PC-3 (cell line): ENCODE measurements around the gene CCDC179. TPM values are rescaled to one million over a fixed set of nuclear protein-coding genes. Genes with fewer than 3 reads are reported as not detected.

Experiments
- ATAC-seq: fragments of 200-7000 bp; cut with Tn5 transposase; 2 replicates; pipeline ENCODE4 v1.9.1; 2020; ENCODE audit warnings: mild to moderate bottlenecking, moderate library complexity
- BruUV-seq: library from RNA; stranded (reverse); fragments of 400-500 nt; replicated peaks from 2 replicates; lab custom pipeline; 2021; lab: Mats Ljungman, UMichigan
- CTCF ChIA-PET: fragments of 300-600 bp; sonication (Branson Sonifier 250); formaldehyde crosslinking; loops from one replicate; lab custom pipeline; 2022; ENCODE audit warnings: antibody characterized with exemption; lab: Charles Lee
- POLR2A ChIA-PET: fragments of 300-600 bp; sonication (Branson Sonifier 250); formaldehyde crosslinking; loops from one replicate; lab custom pipeline; 2022; ENCODE audit warnings: antibody characterized with exemption; ENCODE audit not compliant: unreplicated experiment; lab: Charles Lee
- DNase-seq: peaks from one replicate; pipeline ENCODE4 v3.0.0-alpha.2; 2015
- H2AFZ ChIP-seq: fragments of 300-600 bp; sonication (generic); 2 replicates; pipeline ENCODE4 v1.6.0; 2016; ENCODE audit warnings: antibody characterized with exemption, low read length
- H3F3A ChIP-seq: fragments of 300-600 bp; sonication (generic); one replicate; pipeline ENCODE4 v1.6.0; 2017; ENCODE audit warnings: antibody characterized with exemption, low read length, control low read depth, mild to moderate bottlenecking; ENCODE audit not compliant: unreplicated experiment
- H3K27ac ChIP-seq: fragments of 300-600 bp; sonication (generic); 2 replicates; pipeline ENCODE4 v1.5.1; 2016; ENCODE audit warnings: mild to moderate bottlenecking, low read length
- H3K27me3 ChIP-seq: fragments of 300-600 bp; sonication (generic); 2 replicates; pipeline ENCODE4 v1.6.1; 2016; ENCODE audit warnings: low read length, mixed read lengths
- H3K36me3 ChIP-seq: fragments of 300-600 bp; sonication (generic); 2 replicates; pipeline ENCODE4 v1.6.1; 2016; ENCODE audit warnings: low read depth, mixed run types, low read length, mixed read lengths
- H3K4me1 ChIP-seq: fragments of 300-600 bp; sonication (generic); 2 replicates; pipeline ENCODE4 v1.5.1; 2016; ENCODE audit warnings: low read length; ENCODE audit not compliant: insufficient read depth
- H3K4me2 ChIP-seq: fragments of 300-600 bp; sonication (generic); 2 replicates; pipeline ENCODE4 v1.6.0; 2016; ENCODE audit warnings: low read length
- H3K4me3 ChIP-seq: fragments of 300-600 bp; sonication (generic); 2 replicates; pipeline ENCODE4 v1.5.1; 2016; ENCODE audit warnings: mild to moderate bottlenecking, low read length, mixed read lengths
- H3K79me2 ChIP-seq: fragments of 300-600 bp; sonication (generic); 2 replicates; pipeline ENCODE4 v1.6.1; 2017; ENCODE audit warnings: low read length, mixed read lengths
- H3K9ac ChIP-seq: fragments of 300-600 bp; sonication (generic); 2 replicates; pipeline ENCODE4 v1.6.0; 2016; ENCODE audit warnings: mild to moderate bottlenecking, low read length
- H3K9me2 ChIP-seq: fragments of 300-600 bp; sonication (generic); replicated peaks from 2 replicates; pipeline ENCODE4 v1.6.1; 2016; ENCODE audit warnings: mixed run types, low read length, mixed read lengths
- H3K9me3 ChIP-seq: fragments of 300-600 bp; sonication (generic); 2 replicates; pipeline ENCODE4 v1.6.1; 2016; ENCODE audit warnings: low read length, mixed read lengths
- H4K20me1 ChIP-seq: fragments of 300-600 bp; sonication (generic); 2 replicates; pipeline ENCODE4 v1.6.1; 2016; ENCODE audit warnings: low read length, mixed read lengths
- EZH2 ChIP-seq: fragments of 300-600 bp; sonication (generic); IDR thresholded peaks from one replicate; pipeline ENCODE4 v1.6.1; 2017; ENCODE audit warnings: antibody characterized with exemption, mild to moderate bottlenecking, low read length; ENCODE audit not compliant: unreplicated experiment
- EZH2phosphoT487 ChIP-seq: fragments of 300-600 bp; sonication (generic); IDR thresholded peaks from 2 replicates; pipeline ENCODE4 v1.6.1; 2018; ENCODE audit warnings: mild to moderate bottlenecking, antibody characterized with exemption, low read length, borderline replicate concordance
- intact Hi-C: fragments of 100-400 bp; cut with micrococcal nuclease; formaldehyde crosslinking; loops from 2 replicates; pipeline ENCODE4 v1.9.0; 2023
- total RNA-seq: library from RNA; depleted of rRNA; stranded (reverse); fragments of >200 nt; gene quantifications from 2 replicates; pipeline ENCODE4 v1.2.3, GENCODE V29; 2014
- TF ChIP-seq, protein P1 (sequence below): fragments of 300-600 bp; sonication (generic); conservative IDR thresholded peaks from 2 replicates; pipeline ENCODE4 v1.5.1; 2017; ENCODE audit warnings: antibody characterized with exemption, low read depth, mild to moderate bottlenecking, low read length

The CCDC179 gene
- total RNA-seq, 1 experiment from 2014 or later = not detected

GRCh38 chr11:22878039-22878438 lies 17.8 kb upstream of the CCDC179 start:
- Histone ChIP-seq H3K36me3 (no peaks in the 10 kb centered on the region; the same call in 1 of the 2 replicates), H2AFZ (no peak overlapping the region), H3K4me3 (no peak overlapping the region), H4K20me1 (no peaks in the 10 kb centered on the region), H3K9ac (no peak overlapping the region), H3K79me2 (no peaks in the 10 kb centered on the region), H3K4me1 (no peaks in the 10 kb centered on the region), H3K27me3 (no peaks in the 10 kb centered on the region), H3K9me3 (no peaks in the 10 kb centered on the region), H3K27ac (no peak overlapping the region), H3K9me2 (no peaks in the 10 kb centered on the region), H3K4me2 (no peak overlapping the region), H3F3A (no peaks in the 10 kb centered on the region)
- no TSS peak for BruUV-seq
- intact Hi-C loops = loop anchor here (5.0 to 10.0 kb wide), 4 partner anchors 134 to 1619 kb away; partner anchors contain the start of gene LUZP2
- DNase-seq (no peak), ATAC-seq (no peak)
- ChIA-PET POLR2A (no interaction called here), CTCF (interaction anchor here (0.7 kb wide), 1 partner anchor 143 kb away, joined by 3 read pairs; no protein-coding TSS in a partner anchor)
- TF ChIP-seq EZH2phosphoT487 (no peak), EZH2 (no peak)
- TF ChIP-seq, protein P1, sequence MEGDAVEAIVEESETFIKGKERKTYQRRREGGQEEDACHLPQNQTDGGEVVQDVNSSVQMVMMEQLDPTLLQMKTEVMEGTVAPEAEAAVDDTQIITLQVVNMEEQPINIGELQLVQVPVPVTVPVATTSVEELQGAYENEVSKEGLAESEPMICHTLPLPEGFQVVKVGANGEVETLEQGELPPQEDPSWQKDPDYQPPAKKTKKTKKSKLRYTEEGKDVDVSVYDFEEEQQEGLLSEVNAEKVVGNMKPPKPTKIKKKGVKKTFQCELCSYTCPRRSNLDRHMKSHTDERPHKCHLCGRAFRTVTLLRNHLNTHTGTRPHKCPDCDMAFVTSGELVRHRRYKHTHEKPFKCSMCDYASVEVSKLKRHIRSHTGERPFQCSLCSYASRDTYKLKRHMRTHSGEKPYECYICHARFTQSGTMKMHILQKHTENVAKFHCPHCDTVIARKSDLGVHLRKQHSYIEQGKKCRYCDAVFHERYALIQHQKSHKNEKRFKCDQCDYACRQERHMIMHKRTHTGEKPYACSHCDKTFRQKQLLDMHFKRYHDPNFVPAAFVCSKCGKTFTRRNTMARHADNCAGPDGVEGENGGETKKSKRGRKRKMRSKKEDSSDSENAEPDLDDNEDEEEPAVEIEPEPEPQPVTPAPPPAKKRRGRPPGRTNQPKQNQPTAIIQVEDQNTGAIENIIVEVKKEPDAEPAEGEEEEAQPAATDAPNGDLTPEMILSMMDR = no peak

- Histone ChIP-seq H3K9me2 (no peaks in the 10 kb centered on the region), H3K4me2 (no peak overlapping the region), H3K9me3 (no peaks in the 10 kb centered on the region), H3K27ac (no peak overlapping the region), H4K20me1 (no peaks in the 10 kb centered on the region), H3K9ac (no peak overlapping the region), H3K79me2 (no peaks in the 10 kb centered on the region), H3K4me1 (no peaks in the 10 kb centered on the region), H2AFZ (no peak overlapping the region), H3K27me3 (no peaks in the 10 kb centered on the region), H3F3A (no peaks in the 10 kb centered on the region), H3K36me3 (no peaks in the 10 kb centered on the region; the same call in 1 of the 2 replicates), H3K4me3 (no peak overlapping the region)
- ATAC-seq (peak; percentile 76), DNase-seq (peak; percentile 89)
- CTCF ChIA-PET = interaction anchor here (0.5 to 0.6 kb wide), 5 partner anchors 23 to 976 kb away, joined by 3 to 5 read pairs (median 3); no protein-coding TSS in a partner anchor
- BruUV-seq = no TSS peak
- intact Hi-C loops = loop anchor here (1.0 to 10.0 kb wide), 7 partner anchors 45 to 1621 kb away; partner anchors contain the start of gene LUZP2
- POLR2A ChIA-PET = no interaction called here
- TF ChIP-seq EZH2phosphoT487 (no peak), EZH2 (no peak)
- TF ChIP-seq, protein P1 = peak; percentile 87
Observed at GRCh38 chr11:22875869-22876473, 15.7 kb upstream of the CCDC179 start.

GRCh38 chr11:22869325-22869724 lies 9.1 kb upstream of the CCDC179 start:
- ChIA-PET POLR2A (no interaction called here), CTCF (no interaction called here)
- no peak for ATAC-seq
- H3K9me3 ChIP-seq = no peaks in the 10 kb centered on the region
- no peak overlapping the region for H3K27ac ChIP-seq
- no TSS peak for BruUV-seq
- no peaks in the 10 kb centered on the region for H4K20me1 ChIP-seq
- no peaks in the 10 kb centered on the region for H3K4me1 ChIP-seq
- no peaks in the 10 kb centered on the region for H3F3A ChIP-seq
- no peak overlapping the region for H3K4me3 ChIP-seq
- no peak overlapping the region for H3K4me2 ChIP-seq
- H3K36me3 ChIP-seq = no peaks in the 10 kb centered on the region
- H3K9me2 ChIP-seq = no peaks in the 10 kb centered on the region
- no peak for DNase-seq
- no peaks in the 10 kb centered on the region for H3K79me2 ChIP-seq
- intact Hi-C loops = no loop called here
- H3K9ac ChIP-seq = no peak overlapping the region
- no peak overlapping the region for H2AFZ ChIP-seq
- H3K27me3 ChIP-seq = no peaks in the 10 kb centered on the region
- TF ChIP-seq EZH2phosphoT487 = no peak
- TF ChIP-seq, protein P1 = no peak
- TF ChIP-seq EZH2 = no peak
